Spinal cord (tissue), 10 donors: ENCODE measurements around the gene CTBS. TPM values are rescaled to one million over a fixed set of nuclear protein-coding genes. Genes with fewer than 3 reads are reported as not detected.

Experiments used
- DNase-seq, 6 donors: peaks; one replicate each; pipeline versions ENCODE4 v3.0.0 to v3.0.0-alpha.2; 2013 to 2015; ENCODE audit warnings: low spot score in 6 of 6, low read depth in 4 of 6
- H3K27ac ChIP-seq: one replicate; pipeline ENCODE4 v1.5.1; 2013; ENCODE audit warnings: low read depth, low read length, control low read depth
- H3K27me3 ChIP-seq: one replicate; pipeline ENCODE4 v1.6.1; 2013; ENCODE audit warnings: low read length; ENCODE audit not compliant: control insufficient read depth, insufficient read depth
- H3K36me3 ChIP-seq: one replicate; pipeline ENCODE4 v1.6.1; 2013; ENCODE audit warnings: low read length; ENCODE audit not compliant: control insufficient read depth, insufficient read depth
- H3K4me1 ChIP-seq: one replicate; pipeline ENCODE4 v1.6.1; 2013; ENCODE audit warnings: low read length; ENCODE audit not compliant: control insufficient read depth, insufficient read depth
- H3K4me3 ChIP-seq: one replicate; pipeline ENCODE4 v1.5.1; 2013; ENCODE audit warnings: low read depth, low read length, control low read depth
- H3K9me3 ChIP-seq: one replicate; pipeline ENCODE4 v1.6.1; 2013; ENCODE audit warnings: low read length; ENCODE audit not compliant: control insufficient read depth, insufficient read depth
- WGBS: methylation state at CpG from one replicate; pipeline ENCODE4 v1.1.5; 2013; ENCODE audit warnings: missing lambda C conversion rate; ENCODE audit not compliant: insufficient coverage; 5-methylcytosine and 5-hydroxymethylcytosine counted together
- long read RNA-seq, 4 donors: transcript quantifications; one replicate each; lab custom pipeline, GENCODE V29; 2026
- polyA plus RNA-seq, 2 donors: library from polyadenylated mRNA; unstranded; fragments of 120-200 nt; gene quantifications; one replicate each; pipeline ENCODE4 v1.2.1, GENCODE V29; 2013; ENCODE audit not compliant: insufficient read length in 2 of 2
- total RNA-seq, 2 donors: library from RNA; depleted of rRNA in 1 of 2; stranded (reverse); fragments of 120-200 nt in 1 of 2; fragments of >200 nt in 1 of 2; gene quantifications; one replicate each; pipeline versions ENCODE4 v1.2.3 to v1.2.4, GENCODE V29; 2013 to 2014
- donor health status: healthy.

Gene CTBS
- total RNA-seq (10 to 100 TPM in 1 of 2 donors, 1 to 10 TPM in 1; 7.6 to 10.2 TPM), polyA plus RNA-seq (1 to 10 TPM; 4.8 to 6.2 TPM)
- long read RNA-seq, donor 1, full-length matches to known transcripts: 2 of 2 reads
- long read RNA-seq, donor 1, partial matches to known transcripts: 0 of 2 reads
- long read RNA-seq, donor 1, other reads (novel, unspliced or antisense): 0 of 2 reads
- long read RNA-seq, donor 2: 0 reads
- long read RNA-seq, donor 3: 0 reads
- long read RNA-seq, donor 4, full-length matches to known transcripts: 5 of 5 reads
- long read RNA-seq, donor 4, partial matches to known transcripts: 0 of 5 reads
- long read RNA-seq, donor 4, other reads (novel, unspliced or antisense): 0 of 5 reads

GRCh38 chr1:84573967-84574842, at the start of gene CTBS:
Gene CTBS (minus strand): TSS chr1:84574440. CDS start chr1:84574415, 25 bp downstream.
- Histone ChIP-seq H3K36me3 (no peaks in the 10 kb centered on the region), H3K9me3 (no peaks in the 10 kb centered on the region), H3K4me3 (peak within 1 kb of the TSS; percentile 64), H3K27me3 (no peaks in the 10 kb centered on the region), H3K4me1 (no peaks in the 10 kb centered on the region), H3K27ac (peak within 1 kb of the TSS; percentile 69)
- peak; percentile 47 to 91 (median 56) for DNase-seq
- under 1% methylated on average over 44 of the region's 67 CpGs for WGBS

- no peak overlapping the region for H3K27ac ChIP-seq
- H3K27me3 ChIP-seq: no peaks in the 10 kb centered on the region
- no peak for DNase-seq
- WGBS: 93% methylated on average over 12 of the region's 14 CpGs
- H3K4me1 ChIP-seq: peaks cover 11% of the 10 kb centered on the region
- no peak overlapping the region for H3K4me3 ChIP-seq
- no peaks in the 10 kb centered on the region for H3K9me3 ChIP-seq
- no peaks in the 10 kb centered on the region for H3K36me3 ChIP-seq
Observed at GRCh38 chr1:84621553-84621952, 47.3 kb upstream of the CTBS start.

- under 1% methylated on average over 42 of the region's 46 CpGs for WGBS
- no peak overlapping the region for H3K27ac ChIP-seq
- DNase-seq: peak; percentile 46 to 90 (median 58)
- peaks cover 11% of the 10 kb centered on the region for H3K4me1 ChIP-seq
- H3K36me3 ChIP-seq: no peaks in the 10 kb centered on the region
- no peaks in the 10 kb centered on the region for H3K9me3 ChIP-seq
- no peaks in the 10 kb centered on the region for H3K27me3 ChIP-seq
- H3K4me3 ChIP-seq: peak overlapping the region; percentile 66
Observed at GRCh38 chr1:84620720-84621313, 46.6 kb upstream of the CTBS start.

GRCh38 chr1:84619383-84620102, 45.3 kb upstream of the CTBS start:
- no peak overlapping the region for H3K4me3 ChIP-seq
- no peaks in the 10 kb centered on the region for H3K9me3 ChIP-seq
- no peak overlapping the region for H3K27ac ChIP-seq
- no peaks in the 10 kb centered on the region for H3K27me3 ChIP-seq
- H3K4me1 ChIP-seq: peaks cover 11% of the 10 kb centered on the region
- WGBS: 64% methylated on average over 6 of the region's 9 CpGs
- DNase-seq: peak in 3 of 6 donors; percentile 4 to 76 (median 23)
- H3K36me3 ChIP-seq: no peaks in the 10 kb centered on the region

GRCh38 chr1:84617349-84617748, 43.1 kb upstream of the CTBS start:
- no CpG with 5 or more reads among the region's 2 CpGs for WGBS
- Histone ChIP-seq H3K27me3 (no peaks in the 10 kb centered on the region), H3K4me1 (peaks cover 11% of the 10 kb centered on the region), H3K27ac (no peak overlapping the region), H3K4me3 (no peak overlapping the region), H3K36me3 (no peaks in the 10 kb centered on the region), H3K9me3 (no peaks in the 10 kb centered on the region)
- no peak for DNase-seq

- Histone ChIP-seq H3K36me3 (no peaks in the 10 kb centered on the region), H3K27me3 (no peaks in the 10 kb centered on the region), H3K27ac (no peak overlapping the region), H3K9me3 (no peaks in the 10 kb centered on the region), H3K4me1 (peaks cover 11% of the 10 kb centered on the region), H3K4me3 (no peak overlapping the region)
- whole genome bisulfite sequencing: no CpG with 5 or more reads among the region's 1 CpG
- no peak for DNase-seq
Observed at GRCh38 chr1:84615790-84616189, 41.5 kb upstream of the CTBS start.

GRCh38 chr1:84613887-84614286, 39.6 kb upstream of the CTBS start:
- H3K4me1 ChIP-seq: peaks cover 1% of the 10 kb centered on the region
- 100% methylated on average over 1 of the region's 2 CpGs for WGBS
- no peak overlapping the region for H3K27ac ChIP-seq
- H3K36me3 ChIP-seq: no peaks in the 10 kb centered on the region
- H3K27me3 ChIP-seq: no peaks in the 10 kb centered on the region
- H3K4me3 ChIP-seq: no peak overlapping the region
- no peak for DNase-seq
- no peaks in the 10 kb centered on the region for H3K9me3 ChIP-seq

GRCh38 chr1:84613026-84613425, 38.8 kb upstream of the CTBS start:
- Histone ChIP-seq H3K9me3 (no peaks in the 10 kb centered on the region), H3K27me3 (no peaks in the 10 kb centered on the region), H3K4me1 (no peaks in the 10 kb centered on the region), H3K27ac (no peak overlapping the region), H3K4me3 (no peak overlapping the region), H3K36me3 (no peaks in the 10 kb centered on the region)
- no peak for DNase-seq
- WGBS: 80% methylated on average over 1 of the region's 2 CpGs

- DNase-seq: peak in 1 of 6 donors; percentile 15
- 7% methylated on average over 2 of the region's 3 CpGs for whole genome bisulfite sequencing
- Histone ChIP-seq H3K27me3 (no peaks in the 10 kb centered on the region), H3K36me3 (no peaks in the 10 kb centered on the region), H3K4me1 (no peaks in the 10 kb centered on the region), H3K9me3 (peaks cover 2% of the 10 kb centered on the region), H3K4me3 (no peak overlapping the region), H3K27ac (no peak overlapping the region)
Observed at GRCh38 chr1:84611796-84612195, 37.6 kb upstream of the CTBS start.
